ACHN (cell line): ENCODE measurements around the gene JMJD1C.
"Not testable (repeated sequence)": the region's sequence is repeated elsewhere in the genome, so short reads cannot be mapped to it uniquely, and the experiment has no call there.

ENCODE experiments used
- DNase-seq: peaks from one replicate; pipeline ENCODE4 v3.0.0-alpha.2; 2015
- in situ Hi-C: cut with HindIII; loops from 2 replicates; pipeline ENCODE4 v1.10.0; 2017; ENCODE audit warnings: low sequenced_read_pairs, low pct_ligation_motif_present, low pct_unique_long_range_greater_than_20kb

The JMJD1C gene

GRCh38 chr10:63258920-63259678 lies 206.7 kb downstream of the JMJD1C start:
- no peak for DNase-seq
- in situ Hi-C loops = no loop called here

GRCh38 chr10:63257778-63258177 lies 208.0 kb downstream of the JMJD1C start:
- no peak for DNase-seq
- in situ Hi-C loops = no loop called here

DNA sequence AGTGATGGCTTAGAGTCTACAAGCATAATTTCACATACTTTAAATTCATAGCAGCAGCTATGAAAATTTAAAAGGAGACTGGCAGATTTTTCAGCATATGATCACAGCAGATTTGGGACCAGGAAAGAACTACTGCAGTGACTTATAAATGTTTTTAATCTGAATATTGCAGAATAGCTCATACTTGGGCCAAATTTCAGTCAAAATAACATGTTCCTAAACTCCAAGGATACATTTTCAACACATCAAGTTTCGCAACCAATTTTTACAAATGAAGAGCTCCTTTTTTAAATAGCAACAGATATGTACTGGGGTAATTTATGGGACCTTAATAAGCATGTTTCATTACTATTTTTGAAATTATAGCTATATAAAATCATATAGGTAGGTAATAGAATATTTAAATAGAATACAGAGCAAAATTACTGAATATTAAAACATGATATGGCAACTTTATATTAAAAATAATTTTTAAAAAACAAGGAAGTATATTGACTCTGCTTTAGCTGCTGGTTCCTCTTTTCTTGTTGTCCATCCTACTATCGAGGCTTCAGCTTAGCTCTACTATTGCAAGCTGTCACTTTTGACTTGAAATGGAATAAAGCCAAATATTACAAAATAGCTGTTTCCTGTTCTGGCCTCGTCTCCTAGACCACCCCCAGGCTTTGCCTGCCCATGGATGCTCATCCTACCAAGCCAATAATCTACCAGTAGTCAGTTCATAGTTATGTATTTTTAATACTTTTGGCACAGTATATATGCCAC lies 209.6 kb downstream of the JMJD1C start:
- no peak for DNase-seq
- in situ Hi-C loops = no loop called here

GRCh38 chr10:63255316-63255715 lies 210.5 kb downstream of the JMJD1C start:
- in situ Hi-C loops = no loop called here
- no peak for DNase-seq

GRCh38 chr10:63253040-63253439 lies 212.7 kb downstream of the JMJD1C start:
- DNase-seq = no peak
- in situ Hi-C loops = no loop called here

- in situ Hi-C loops = no loop called here
- no peak for DNase-seq
Observed at GRCh38 chr10:63252095-63252762, 213.5 kb downstream of the JMJD1C start.

- in situ Hi-C loops = no loop called here
- no peak for DNase-seq
Observed at GRCh38 chr10:63250032-63250431, 215.7 kb downstream of the JMJD1C start.

DNA sequence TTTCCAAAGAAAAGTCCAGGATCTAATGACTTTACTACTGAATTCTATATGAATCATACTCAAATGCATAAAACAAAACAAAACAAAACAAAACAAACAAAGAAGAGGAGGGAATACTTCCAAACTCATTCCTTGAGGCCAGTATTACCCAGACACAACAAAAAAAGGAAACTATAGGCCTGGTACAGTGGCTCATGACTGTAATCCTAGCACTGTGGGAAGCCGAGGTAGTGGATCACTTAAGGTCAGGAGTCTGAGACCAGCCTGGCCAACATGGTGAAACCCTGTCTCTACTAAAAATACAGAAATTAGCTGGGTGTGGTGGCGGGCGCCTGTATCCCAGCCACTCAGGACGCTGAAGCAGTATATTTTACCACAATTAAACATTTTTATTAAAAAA lies 218.0 kb downstream of the JMJD1C start:
- in situ Hi-C loops = no loop called here
- no peak for DNase-seq

DNA sequence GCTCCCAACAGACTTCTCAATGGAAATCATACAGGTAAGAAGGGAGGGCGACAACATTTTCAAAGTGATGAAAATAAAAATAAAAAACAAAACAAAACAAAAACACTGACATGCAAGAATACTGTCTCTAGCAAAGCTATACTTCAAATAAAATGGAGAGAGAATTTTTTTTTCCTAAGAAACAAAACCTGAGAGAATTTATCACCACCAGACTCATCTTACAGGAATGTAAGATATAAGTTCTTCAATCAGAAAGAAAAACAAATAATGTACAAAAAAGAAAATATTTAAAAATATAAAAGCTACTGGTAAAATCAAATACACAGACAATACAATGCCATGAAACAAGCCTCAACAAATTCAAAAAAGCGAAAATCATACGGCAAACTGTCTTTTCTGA lies 219.4 kb downstream of the JMJD1C start:
- no peak for DNase-seq
- in situ Hi-C loops = no loop called here

- DNase-seq = no peak
- in situ Hi-C loops = no loop called here
Observed at GRCh38 chr10:63241841-63242281, 223.9 kb downstream of the JMJD1C start.

DNA sequence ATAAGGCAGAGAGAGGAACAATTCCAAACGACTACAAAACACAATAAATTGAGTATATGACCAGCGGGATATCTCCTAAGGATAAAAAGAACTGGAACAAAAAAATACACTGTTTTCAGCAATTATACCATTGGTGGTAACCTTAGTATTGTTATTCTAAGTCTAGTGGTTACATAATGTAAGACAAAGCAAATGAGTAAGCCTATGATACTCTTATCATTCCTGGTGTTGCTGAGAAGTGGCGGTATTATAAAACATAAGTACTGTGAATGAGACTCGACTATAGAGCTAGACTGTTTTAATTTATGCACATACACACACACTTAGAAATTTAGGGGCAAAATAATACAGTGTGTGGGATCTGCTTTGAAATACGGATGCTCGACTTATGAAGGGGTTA lies 225.0 kb downstream of the JMJD1C start:
- no peak for DNase-seq
- in situ Hi-C loops = no loop called here

DNA sequence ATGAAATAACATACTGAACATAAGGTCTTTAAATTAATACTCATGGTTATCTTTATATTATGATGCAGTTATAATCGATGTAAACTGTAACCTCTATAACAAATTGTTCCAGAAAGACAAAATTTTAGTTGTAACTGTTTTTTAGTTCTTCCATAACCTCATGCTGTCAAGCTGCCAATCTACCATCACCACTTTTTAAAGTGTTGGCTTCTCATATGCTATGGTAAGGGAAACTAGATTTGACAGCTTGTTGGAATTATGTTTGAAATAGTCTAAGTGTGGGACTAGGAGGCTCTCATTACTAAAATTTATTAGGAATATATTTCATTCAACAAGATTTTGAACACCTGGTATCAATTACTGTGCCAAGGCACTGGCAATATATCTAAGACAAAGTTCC lies 227.3 kb downstream of the JMJD1C start:
- in situ Hi-C loops = no loop called here
- no peak for DNase-seq

DNA sequence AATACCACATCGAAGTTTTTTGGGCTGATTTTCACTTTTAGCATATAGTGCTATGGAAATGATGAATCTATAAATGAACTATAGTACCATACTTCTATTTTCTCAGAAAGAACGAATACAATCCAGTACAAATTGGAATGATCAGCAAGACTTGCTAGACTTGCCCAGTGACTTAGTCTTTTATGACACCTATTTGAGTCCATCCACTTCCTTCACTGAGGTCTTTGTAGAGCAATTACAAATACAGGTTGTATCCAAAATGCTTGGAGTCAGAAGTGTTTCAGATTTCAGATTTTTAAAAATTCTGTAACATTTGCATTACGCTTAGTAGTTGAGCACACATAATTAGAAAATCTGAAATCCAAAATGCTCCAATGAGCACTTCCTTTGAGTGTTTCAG lies 228.4 kb downstream of the JMJD1C start:
- in situ Hi-C loops = no loop called here
- no peak for DNase-seq

GRCh38 chr10:63236113-63236935 lies 229.5 kb downstream of the JMJD1C start:
- in situ Hi-C loops = no loop called here
- DNase-seq = peak; percentile 96

GRCh38 chr10:63235136-63235535 lies 230.6 kb downstream of the JMJD1C start:
- in situ Hi-C loops, DNase-seq: not testable (repeated sequence)

GRCh38 chr10:63229161-63229560 lies 236.6 kb downstream of the JMJD1C start:
- in situ Hi-C loops = no loop called here
- DNase-seq = no peak

GRCh38 chr10:63228237-63228636 lies 237.5 kb downstream of the JMJD1C start:
- DNase-seq = no peak
- in situ Hi-C loops = no loop called here

DNA sequence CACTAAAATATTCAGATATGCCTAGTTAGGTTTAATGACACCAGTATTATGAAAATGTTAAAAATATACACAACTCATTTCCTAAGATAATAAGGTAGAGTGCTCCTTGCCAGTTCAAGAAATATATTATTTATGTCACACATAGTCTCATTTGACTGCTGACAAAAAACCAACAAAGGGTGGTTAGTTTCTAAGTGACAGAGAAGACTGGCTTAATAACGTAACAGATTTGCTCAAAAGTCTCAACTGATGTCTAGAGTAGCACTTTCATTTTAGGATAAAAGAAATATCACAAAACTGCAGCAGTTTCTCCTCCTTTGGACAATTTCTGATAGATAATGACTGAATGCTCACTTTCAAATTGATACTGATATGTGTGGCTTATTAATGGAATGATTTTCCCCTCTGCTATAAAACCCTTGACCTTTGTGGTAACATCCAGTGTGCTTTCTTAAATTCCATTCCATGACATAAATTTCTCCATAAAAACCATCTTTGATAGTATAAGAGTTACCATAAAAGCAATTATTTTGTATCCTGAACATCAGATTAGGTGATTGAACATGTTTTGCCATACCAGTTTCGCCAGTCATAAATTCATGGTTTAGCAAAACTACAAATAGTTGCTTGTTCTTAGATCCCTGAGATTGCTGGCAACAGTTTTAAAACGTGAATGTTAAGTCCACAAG lies 238.4 kb downstream of the JMJD1C start:
- in situ Hi-C loops = no loop called here

More for the DNA sequence above, 238.4 kb downstream of the JMJD1C start:
- DNase-seq = no peak
